GM10266 (cell line): ENCODE results near the gene PIR.
A peak's percentile ranks its signal among the peaks of the same experiment; 100 is the strongest.

Source experiments
- DNase-seq: peaks from one replicate; pipeline ENCODE4 v3.0.0; 2012; ENCODE audit errors: extremely low spot score
- TF ChIP-seq, protein P1 (sequence below): IDR thresholded peaks from 2 replicates; pipeline ENCODE4 v1.5.1; 2012; ENCODE audit warnings: mild to moderate bottlenecking, low read depth; ENCODE audit not compliant: control insufficient read depth, insufficient read depth; ENCODE audit errors: missing control alignments

The PIR gene

DNA sequence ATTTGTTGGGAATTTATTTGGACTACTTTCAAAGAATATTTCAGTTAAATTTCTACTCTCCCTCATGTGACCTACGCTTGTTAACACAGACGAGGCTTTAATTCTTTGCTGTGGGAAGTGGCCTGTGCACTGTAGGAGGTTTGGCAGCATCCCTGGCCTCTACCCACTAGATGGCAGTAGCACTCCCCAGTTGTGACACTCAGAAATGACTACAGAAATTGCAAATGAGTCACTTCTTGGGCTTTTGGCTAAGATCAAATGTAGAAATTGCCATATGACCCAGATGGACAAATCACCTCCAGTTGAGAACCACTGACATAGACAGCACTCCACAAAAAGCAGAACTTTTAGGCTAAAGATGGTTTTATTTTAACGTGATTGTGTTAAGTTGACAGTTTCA is 22.1 kb downstream of the PIR start:
- DNase-seq, result peak; percentile 10
- TF ChIP-seq, protein P1, sequence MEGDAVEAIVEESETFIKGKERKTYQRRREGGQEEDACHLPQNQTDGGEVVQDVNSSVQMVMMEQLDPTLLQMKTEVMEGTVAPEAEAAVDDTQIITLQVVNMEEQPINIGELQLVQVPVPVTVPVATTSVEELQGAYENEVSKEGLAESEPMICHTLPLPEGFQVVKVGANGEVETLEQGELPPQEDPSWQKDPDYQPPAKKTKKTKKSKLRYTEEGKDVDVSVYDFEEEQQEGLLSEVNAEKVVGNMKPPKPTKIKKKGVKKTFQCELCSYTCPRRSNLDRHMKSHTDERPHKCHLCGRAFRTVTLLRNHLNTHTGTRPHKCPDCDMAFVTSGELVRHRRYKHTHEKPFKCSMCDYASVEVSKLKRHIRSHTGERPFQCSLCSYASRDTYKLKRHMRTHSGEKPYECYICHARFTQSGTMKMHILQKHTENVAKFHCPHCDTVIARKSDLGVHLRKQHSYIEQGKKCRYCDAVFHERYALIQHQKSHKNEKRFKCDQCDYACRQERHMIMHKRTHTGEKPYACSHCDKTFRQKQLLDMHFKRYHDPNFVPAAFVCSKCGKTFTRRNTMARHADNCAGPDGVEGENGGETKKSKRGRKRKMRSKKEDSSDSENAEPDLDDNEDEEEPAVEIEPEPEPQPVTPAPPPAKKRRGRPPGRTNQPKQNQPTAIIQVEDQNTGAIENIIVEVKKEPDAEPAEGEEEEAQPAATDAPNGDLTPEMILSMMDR, result peak; percentile 64

DNA sequence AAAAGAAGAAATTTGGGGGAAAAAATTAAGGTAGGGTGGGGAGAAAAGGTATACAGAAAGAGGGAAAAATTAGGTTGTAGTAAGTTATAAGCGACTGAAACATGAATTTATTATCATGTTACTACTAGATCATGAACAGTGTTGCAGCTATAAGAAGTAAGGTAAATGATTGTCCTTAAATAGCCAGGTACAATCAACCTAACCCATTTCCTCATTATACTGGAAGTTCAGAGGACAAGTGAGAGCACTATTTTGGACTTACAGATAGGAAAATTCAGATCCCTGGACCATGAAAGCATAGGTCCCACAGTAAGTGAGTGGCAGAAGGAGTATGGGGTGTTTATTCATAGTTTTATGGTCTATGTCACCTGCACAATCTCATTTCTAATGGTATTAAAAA is 23.5 kb downstream of the PIR start:
- TF ChIP-seq, protein P1, result no peak
- no peak for DNase-seq

DNA sequence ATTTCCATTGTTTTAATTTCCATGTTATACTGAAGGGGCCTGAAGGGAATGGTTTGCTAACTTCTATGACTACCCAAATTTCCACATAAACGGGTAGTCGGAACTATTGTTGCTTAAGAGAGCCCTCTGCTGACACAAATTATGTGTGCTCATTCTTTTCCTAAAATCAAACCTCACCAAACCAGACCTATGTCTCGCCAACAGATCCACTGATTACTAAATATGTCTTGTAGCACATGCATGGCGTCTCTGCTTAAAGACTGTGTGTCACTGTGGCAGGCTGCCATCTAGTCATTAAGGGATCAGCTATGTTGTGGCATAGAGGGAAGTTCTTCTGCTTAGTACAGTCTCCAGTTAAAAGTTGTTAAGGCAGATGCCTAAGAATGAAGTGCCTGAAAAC is 25.1 kb downstream of the PIR start:
- TF ChIP-seq, protein P1, result peak; percentile 52
- peak; percentile 4 for DNase-seq

DNA sequence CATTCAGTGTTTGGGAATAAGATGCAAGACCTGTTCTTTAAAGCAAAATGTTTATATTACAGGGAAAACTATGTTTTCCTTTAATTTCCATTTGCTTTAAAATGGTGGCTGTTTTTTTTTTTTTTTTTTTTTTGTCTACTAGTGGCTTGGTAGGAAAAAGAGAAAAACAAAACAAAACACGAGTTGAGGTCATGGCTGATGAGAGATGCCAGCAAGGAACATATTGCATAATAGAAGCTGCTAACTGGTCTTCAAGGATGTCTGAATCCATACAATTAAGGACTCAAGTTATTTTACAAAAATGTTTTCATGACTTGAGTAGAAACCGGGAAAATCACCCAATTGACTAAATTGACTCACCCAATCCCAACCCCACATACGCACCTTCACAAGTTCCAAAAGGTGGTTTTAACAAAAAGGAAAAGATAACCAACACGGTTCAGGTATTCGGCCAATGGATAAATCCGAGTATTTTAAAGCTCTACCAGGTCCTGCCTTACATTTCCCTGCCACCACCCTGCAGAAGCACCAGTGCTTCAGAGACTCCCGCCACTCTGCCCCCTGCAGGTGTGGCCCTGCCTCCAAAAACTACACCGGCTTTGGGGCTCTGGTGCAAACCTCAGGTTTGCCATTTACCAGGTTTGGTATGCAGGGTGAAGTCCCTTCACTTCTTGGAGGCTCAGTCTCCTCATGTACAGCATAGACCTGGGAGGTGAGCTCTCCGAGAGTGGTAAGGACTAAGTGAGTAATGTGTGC is 27.1 kb downstream of the PIR start:
- TF ChIP-seq, protein P1, result peak; percentile 8
- no peak for DNase-seq

DNA sequence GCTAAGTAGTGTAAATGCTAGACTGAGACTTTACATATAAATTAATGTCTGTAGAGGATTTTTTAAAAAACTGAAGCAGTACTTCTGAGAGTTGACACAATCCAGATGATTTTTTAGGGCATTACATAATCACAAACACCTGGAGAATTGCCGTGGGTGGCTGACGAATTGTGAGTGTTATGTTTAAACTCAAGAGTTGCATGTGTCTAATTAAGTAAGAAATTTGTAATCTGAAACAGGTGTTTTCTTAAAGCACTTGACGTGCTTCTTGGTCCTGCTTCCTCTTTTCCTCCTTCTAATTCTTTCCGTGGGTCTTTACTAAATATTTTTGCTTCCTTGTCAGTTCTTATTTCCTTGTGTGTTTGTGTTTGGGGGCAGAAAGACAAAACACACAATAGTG is 27.8 kb downstream of the PIR start:
- TF ChIP-seq, protein P1, result no peak
- peak; percentile 23 for DNase-seq

DNA sequence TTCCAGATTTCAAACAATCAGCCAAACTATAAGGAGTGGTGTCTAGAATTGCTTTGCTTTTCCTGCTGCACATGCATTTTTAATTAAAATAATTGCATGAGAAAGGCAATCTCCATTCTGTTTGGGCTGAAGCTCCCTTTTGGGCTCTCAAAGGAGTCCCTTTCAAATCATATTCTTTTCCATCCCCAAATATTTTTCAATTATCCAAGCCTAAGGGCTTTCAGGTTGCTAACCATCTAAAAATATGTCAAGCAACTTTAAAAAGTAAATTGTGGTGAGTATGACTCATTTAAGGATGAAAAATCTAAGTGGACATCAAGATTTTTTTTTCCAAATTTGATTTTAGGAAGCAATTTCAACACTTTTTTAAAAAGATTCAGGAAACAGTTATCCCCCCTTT is 28.4 kb downstream of the PIR start:
- TF ChIP-seq, protein P1, result no peak
- no peak for DNase-seq

DNA sequence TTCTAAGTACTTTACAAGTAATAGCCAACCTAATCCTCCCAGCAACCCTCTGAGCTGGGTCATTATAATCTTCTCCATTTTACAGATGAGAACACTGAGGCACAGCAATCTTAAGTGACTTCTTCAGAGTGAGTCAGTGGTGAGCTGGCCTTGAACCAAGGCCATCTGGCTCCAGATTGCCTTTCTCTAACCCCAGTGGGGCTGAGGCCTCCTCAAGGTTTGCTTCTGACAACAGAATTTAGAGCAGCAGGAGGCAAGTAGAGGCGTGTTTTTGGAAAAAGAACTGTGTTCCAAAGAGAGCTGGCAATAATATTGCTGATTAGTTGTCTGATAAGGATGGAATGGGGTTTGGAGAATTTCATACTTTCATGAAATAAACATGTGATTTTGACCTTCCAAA is 41.2 kb downstream of the PIR start:
- TF ChIP-seq, protein P1, result no peak
- no peak for DNase-seq
